H1 (cell line): ENCODE results near the gene TEAD4. TPM values are rescaled to one million over a fixed set of nuclear protein-coding genes. Genes with fewer than 3 reads are reported as not detected.

ENCODE experiments used
- CTCF ChIA-PET: fragments of 300-600 bp; sonication (Branson Sonifier 250); formaldehyde crosslinking; loops from one replicate; lab custom pipeline; 2021; ENCODE audit not compliant: partially characterized antibody; lab: Charles Lee
- POLR2A ChIA-PET: fragments of 300-600 bp; sonication (Branson Sonifier 250); formaldehyde crosslinking; loops from one replicate; lab custom pipeline; 2021; ENCODE audit warnings: inconsistent platforms; ENCODE audit not compliant: partially characterized antibody; lab: Charles Lee
- DNase-seq, 2 experiments: peaks; one replicate each; pipeline versions ENCODE4 v3.0.0 to v3.0.0-alpha.2; 2010 to 2022; ENCODE audit warnings: low spot score in 2 of 2, low read depth in 1 of 2, mixed read lengths in 1 of 2
- FAIRE-seq: peaks from 2 replicates; lab custom pipeline; 2011; peaks lifted over from hg19 to GRCh38; lab: Jason Lieb, UNC
- H2AFZ ChIP-seq: 2 replicates; pipeline ENCODE4 v1.8.1; 2012; ENCODE audit warnings: low read length, inconsistent platforms
- H2AK5ac ChIP-seq: 2 replicates; pipeline ENCODE4 v1.6.1; 2013; ENCODE audit warnings: low read depth, low read length
- H2BK120ac ChIP-seq: replicated peaks from 2 replicates; pipeline ENCODE3; 2013; ENCODE audit warnings: low read depth, low read length, inconsistent platforms
- H2BK12ac ChIP-seq: 2 replicates; pipeline ENCODE4 v1.6.1; 2013; ENCODE audit warnings: low read depth, low read length
- H2BK15ac ChIP-seq: 2 replicates; pipeline ENCODE4 v1.6.1; 2013; ENCODE audit warnings: low read length
- H2BK20ac ChIP-seq: 2 replicates; pipeline ENCODE4 v1.6.1; 2013; ENCODE audit warnings: low read length
- H2BK5ac ChIP-seq: 2 replicates; pipeline ENCODE4 v1.6.1; 2013; ENCODE audit warnings: low read depth, low read length
- H3K14ac ChIP-seq: 2 replicates; pipeline ENCODE4 v1.6.1; 2013; ENCODE audit warnings: inconsistent platforms; ENCODE audit not compliant: insufficient read length
- H3K18ac ChIP-seq: 2 replicates; pipeline ENCODE4 v1.6.1; 2013; ENCODE audit warnings: low read length; ENCODE audit errors: extremely low read depth
- H3K23ac ChIP-seq: 2 replicates; pipeline ENCODE4 v1.6.1; 2013; ENCODE audit warnings: inconsistent platforms; ENCODE audit not compliant: insufficient read length
- H3K23me2 ChIP-seq: 2 replicates; pipeline ENCODE4 v1.6.1; 2013; ENCODE audit warnings: low read depth, low read length
- H3K27ac ChIP-seq: 2 replicates; pipeline ENCODE4 v1.6.1; 2011; ENCODE audit warnings: low read depth, low read length, inconsistent platforms
- H3K27me3 ChIP-seq, 4 experiments: replicated peaks in 1 of 4; 1 replicate in 1 of 4; 2 replicates in 3 of 4; pipeline versions ENCODE4 v1.6.1 to v1.8.1; 2011 to 2013; ENCODE audit warnings: low read length in 3 of 4, mild to moderate bottlenecking in 3 of 4, inconsistent platforms in 2 of 4, mixed read lengths in 2 of 4, moderate library complexity in 1 of 4; ENCODE audit not compliant: control insufficient read depth in 3 of 4, insufficient read depth in 3 of 4; ENCODE audit errors: extremely low read depth in 1 of 4
- H3K36me3 ChIP-seq, 4 experiments: 2 replicates each; pipeline versions ENCODE4 v1.6.1 to v1.8.1; 2011 to 2013; ENCODE audit warnings: mild to moderate bottlenecking in 4 of 4, low read length in 3 of 4, moderate library complexity in 2 of 4, control low read depth in 1 of 4, inconsistent platforms in 1 of 4; ENCODE audit not compliant: insufficient read depth in 4 of 4, control insufficient read depth in 2 of 4
- H3K4ac ChIP-seq: replicated peaks from 2 replicates; pipeline ENCODE3; 2013; ENCODE audit warnings: low read length, low read depth, mixed read lengths, inconsistent platforms; ENCODE audit not compliant: insufficient read length
- H3K4me1 ChIP-seq, 4 experiments: replicated peaks in 1 of 4; 1 replicate in 1 of 4; 2 replicates in 3 of 4; pipeline versions ENCODE4 v1.6.1 to v1.8.1; 2011 to 2013; ENCODE audit warnings: low read length in 3 of 4, inconsistent platforms in 2 of 4, mixed read lengths in 1 of 4; ENCODE audit not compliant: insufficient read depth in 4 of 4, control insufficient read depth in 3 of 4
- H3K4me2 ChIP-seq, 2 experiments: 2 replicates each; pipeline versions ENCODE4 v1.6.1 to v1.8.1; 2011 to 2013; ENCODE audit warnings: low read depth in 2 of 2, low read length in 2 of 2, control low read depth in 1 of 2, inconsistent platforms in 1 of 2, mild to moderate bottlenecking in 1 of 2; ENCODE audit not compliant: insufficient read depth in 1 of 2
- H3K4me3 ChIP-seq, 4 experiments: fragments of 200-600, 300-600 bp in 1 of 4; sonication (generic), shearing (Covaris generic), sonication (Bioruptor Twin) in 1 of 4; 2 replicates each; pipeline versions ENCODE4 v1.5.1 to v1.8.1; 2011 to 2016; ENCODE audit warnings: low read length in 4 of 4, low read depth in 3 of 4, control low read depth in 2 of 4, inconsistent platforms in 2 of 4, mild to moderate bottlenecking in 2 of 4, mixed read lengths in 1 of 4, moderate library complexity in 1 of 4; ENCODE audit not compliant: insufficient read depth in 2 of 4; ENCODE audit errors: extremely low read depth in 1 of 4
- H3K56ac ChIP-seq: replicated peaks from 2 replicates; pipeline ENCODE3; 2013; ENCODE audit warnings: low read depth, mild to moderate bottlenecking, mixed read lengths, low read length, inconsistent platforms; ENCODE audit not compliant: insufficient read length
- H3K79me1 ChIP-seq: 2 replicates; pipeline ENCODE4 v1.6.1; 2013; ENCODE audit warnings: low read depth, low read length, control low read depth
- H3K79me2 ChIP-seq, 2 experiments: 2 replicates each; pipeline versions ENCODE4 v1.6.1 to v1.8.1; 2012 to 2013; ENCODE audit warnings: low read length in 2 of 2, mild to moderate bottlenecking in 2 of 2, inconsistent platforms in 1 of 2; ENCODE audit not compliant: insufficient read depth in 2 of 2, control insufficient read depth in 1 of 2
- H3K9ac ChIP-seq, 4 experiments: replicated peaks in 1 of 4; 1 replicate in 1 of 4; 2 replicates in 3 of 4; pipeline versions ENCODE4 v1.6.1 to v1.8.1; 2011 to 2013; ENCODE audit warnings: low read depth in 3 of 4, low read length in 3 of 4, control low read depth in 2 of 4, mild to moderate bottlenecking in 2 of 4, moderate library complexity in 2 of 4, inconsistent platforms in 1 of 4; ENCODE audit errors: extremely low read depth in 1 of 4
- H3K9me3 ChIP-seq, 2 experiments: 2 replicates each; pipeline versions ENCODE4 v1.6.1 to v1.8.1; 2012 to 2013; ENCODE audit warnings: mild to moderate bottlenecking in 2 of 2, moderate library complexity in 2 of 2, control low read depth in 1 of 2, inconsistent platforms in 1 of 2, low read depth in 1 of 2, low read length in 1 of 2, mixed read lengths in 1 of 2; ENCODE audit not compliant: insufficient read depth in 2 of 2
- H4K20me1 ChIP-seq, 2 experiments: replicated peaks in 1 of 2; 2 replicates each; pipeline versions ENCODE3 to v1.8.1; 2011 to 2013; ENCODE audit warnings: inconsistent platforms in 2 of 2, low read length in 2 of 2, mild to moderate bottlenecking in 1 of 2; ENCODE audit not compliant: insufficient read depth in 2 of 2, control insufficient read depth in 1 of 2
- H4K5ac ChIP-seq: 2 replicates; pipeline ENCODE4 v1.6.1; 2013; ENCODE audit warnings: low read length, low read depth, mixed read lengths, inconsistent platforms; ENCODE audit not compliant: insufficient read length
- H4K8ac ChIP-seq: 2 replicates; pipeline ENCODE4 v1.8.0; 2013; ENCODE audit warnings: mild to moderate bottlenecking, moderate library complexity, low read length, inconsistent platforms; ENCODE audit not compliant: insufficient read depth; ENCODE audit errors: extremely low read depth
- H4K91ac ChIP-seq: replicated peaks from 2 replicates; pipeline ENCODE3; 2013; ENCODE audit warnings: low read length, mixed read lengths, inconsistent platforms; ENCODE audit not compliant: insufficient read length
- BACH1 ChIP-seq: IDR thresholded peaks from 2 replicates; pipeline ENCODE4 v1.6.1; 2012; ENCODE audit warnings: low read length, improper control_type of control experiment
- CBX8 ChIP-seq: fragments of 300-800, 300-1000 bp; sonication (generic); IDR thresholded peaks from 2 replicates; pipeline ENCODE4 v1.7.1; 2016; ENCODE audit warnings: low read depth, low read length, borderline replicate concordance
- CTBP2 ChIP-seq: IDR thresholded peaks from 2 replicates; pipeline ENCODE4 v1.7.0; 2011; ENCODE audit warnings: borderline replicate concordance, mild to moderate bottlenecking, moderate library complexity, mixed read lengths, low read length; ENCODE audit not compliant: insufficient read depth, insufficient read length
- EGR1 ChIP-seq: IDR thresholded peaks from 2 replicates; pipeline ENCODE4 v1.6.1; 2011; ENCODE audit warnings: low read depth, low read length, borderline replicate concordance
- FOSL1 ChIP-seq: IDR thresholded peaks from 2 replicates; pipeline ENCODE4 v1.6.1; 2011; ENCODE audit warnings: mild to moderate bottlenecking, low read depth, low read length, moderate library complexity; ENCODE audit not compliant: insufficient read depth
- GTF2F1 ChIP-seq: IDR thresholded peaks from 2 replicates; pipeline ENCODE4 v1.6.1; 2012; ENCODE audit warnings: low read depth, low read length, improper control_type of control experiment, borderline replicate concordance
- JUN ChIP-seq: IDR thresholded peaks from 2 replicates; pipeline ENCODE4 v1.6.1; 2011; ENCODE audit warnings: low read depth, mild to moderate bottlenecking, improper control_type of control experiment, low read length
- JUND ChIP-seq: IDR thresholded peaks from 2 replicates; pipeline ENCODE4 v1.6.1; 2011; ENCODE audit warnings: mild to moderate bottlenecking, improper control_type of control experiment, low read length
- POLR2A ChIP-seq, 2 experiments: IDR thresholded peaks; 1 replicate in 1 of 2; 2 replicates in 1 of 2; pipeline ENCODE4 v1.6.1; 2011; ENCODE audit warnings: low read depth in 2 of 2, low read length in 2 of 2, mild to moderate bottlenecking in 2 of 2; ENCODE audit errors: control extremely low read depth in 1 of 2
- RAD21 ChIP-seq, 2 experiments: IDR thresholded peaks in 1 of 2; conservative IDR thresholded peaks in 1 of 2; 2 replicates each; pipeline ENCODE4 v1.6.1; 2011; ENCODE audit warnings: low read depth in 2 of 2, low read length in 2 of 2, improper control_type of control experiment in 1 of 2, inconsistent platforms in 1 of 2, mild to moderate bottlenecking in 1 of 2, moderate library complexity in 1 of 2
- RBBP5 ChIP-seq: IDR thresholded peaks from 2 replicates; pipeline ENCODE4 v1.7.1; 2012; ENCODE audit warnings: low read depth, mild to moderate bottlenecking, inconsistent platforms, low read length, moderate library complexity, borderline replicate concordance
- SIN3A ChIP-seq, 2 experiments: IDR thresholded peaks in 1 of 2; conservative IDR thresholded peaks in 1 of 2; 2 replicates each; pipeline ENCODE4 v1.6.1; 2011 to 2012; ENCODE audit warnings: low read length in 2 of 2, improper control_type of control experiment in 1 of 2, low read depth in 1 of 2, mild to moderate bottlenecking in 1 of 2
- TCF12 ChIP-seq: IDR thresholded peaks from 2 replicates; pipeline ENCODE4 v1.6.1; 2011; ENCODE audit warnings: low read depth, mild to moderate bottlenecking, low read length
- YY1 ChIP-seq: IDR thresholded peaks from 2 replicates; pipeline ENCODE4 v1.6.1; 2011; ENCODE audit warnings: low read depth, mild to moderate bottlenecking, low read length
- WGBS, 2 experiments: shearing (Covaris generic) in 1 of 2; methylation state at CpG; one replicate each; pipeline versions ENCODE4 v1.1.6 to v1.1.7; 2013 to 2015; ENCODE audit warnings: low lambda C conversion rate in 2 of 2, mixed read lengths in 2 of 2, inconsistent platforms in 1 of 2, low coverage in 1 of 2, missing lambda C conversion rate in 1 of 2; ENCODE audit not compliant: insufficient replicate concordance in 2 of 2, insufficient coverage in 1 of 2, insufficient read length in 1 of 2; ENCODE audit errors: extremely low coverage in 1 of 2, missing lambda C conversion rate in 1 of 2; 5-methylcytosine and 5-hydroxymethylcytosine counted together
- polyA plus RNA-seq, 7 experiments: library from polyadenylated mRNA; depleted of rRNA in 3 of 7; stranded (reverse) in 5 of 7; unstranded in 2 of 7; fragments of >200 nt in 5 of 7; fragments of 200-250 nt in 2 of 7; gene quantifications; 1 replicate in 5 of 7; 2 replicates in 1 of 7; 4 replicates in 1 of 7; pipeline versions ENCODE4 v1.2.1 to v1.2.3, GENCODE V29; 2011 to 2013; ENCODE audit warnings: missing spikeins in 2 of 7, mixed read lengths in 2 of 7
- total RNA-seq: library from RNA; stranded (reverse); fragmentation: NEBNext Ultra II Directional; extraction: Animal tissue kit (Norgen Biotek cat#: 25700); gene quantifications from 2 replicates; pipeline ENCODE4 v1.2.1, GENCODE V29; 2021

TEAD4 gene
- total and polyA plus RNA-seq, 2 of the 8 experiments (the other 6 are each of a cell fraction or from before 2014, with no cell fraction given) = 56.7 to 116 TPM

DNA sequence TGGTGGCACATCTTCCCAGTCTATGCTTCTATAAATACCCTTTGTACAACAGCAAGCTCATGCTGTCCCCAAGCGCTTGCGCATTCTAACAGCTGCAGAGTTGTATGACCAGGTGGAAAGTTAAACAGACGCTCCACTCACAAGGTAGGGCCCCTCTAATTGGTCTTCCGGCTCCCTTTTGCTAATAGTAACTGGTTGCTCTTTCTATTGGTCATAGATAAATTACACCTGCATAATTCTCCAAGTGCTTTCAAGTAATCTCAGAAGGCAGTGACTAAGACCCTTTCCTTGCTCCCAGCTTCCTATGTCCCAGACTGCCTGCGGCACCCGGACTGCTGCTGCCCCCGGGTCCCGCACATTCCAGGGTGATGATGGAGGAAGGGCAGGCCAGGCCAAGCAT lies 111.9 kb downstream of the TEAD4 start:
- H3K14ac ChIP-seq = no peak overlapping the region
- H3K27me3 ChIP-seq = peaks cover 0 to 3% (median 2%) of the 10 kb centered on the region in 4 experiments; a peak in 3 of 7 replicates
- no peak overlapping the region for H3K4me2 ChIP-seq
- H3K4ac ChIP-seq = no peak overlapping the region
- H3K79me1 ChIP-seq = no peaks in the 10 kb centered on the region; the same call in 1 of the 2 replicates
- H2BK5ac ChIP-seq = no peak overlapping the region
- no peak overlapping the region for H3K4me3 ChIP-seq
- no peaks in the 10 kb centered on the region for H4K20me1 ChIP-seq
- FAIRE-seq (no peak), DNase-seq (no peak)
- H2BK15ac ChIP-seq = no peak overlapping the region
- H3K23me2 ChIP-seq = no peaks in the 10 kb centered on the region
- ChIA-PET POLR2A (interaction anchor here (1.4 to 1.6 kb wide), 2 partner anchors 37 to 261 kb away, joined by 3 read pairs; no protein-coding TSS in a partner anchor), CTCF (interaction anchor here (0.6 to 6.3 kb wide), 16 partner anchors 9 to 258 kb away, joined by 3 to 43 read pairs (median 3); partner anchors contain the start of gene ITFG2)
- H3K27ac ChIP-seq = no peak overlapping the region
- H2AK5ac ChIP-seq = no peak overlapping the region
- H3K56ac ChIP-seq = no peak overlapping the region
- no peak overlapping the region for H2BK20ac ChIP-seq
- H4K8ac ChIP-seq = no peak overlapping the region
- H4K91ac ChIP-seq = no peak overlapping the region
- peaks cover 0 to 3% (median 0%) of the 10 kb centered on the region in 4 experiments; a peak in 1 of 7 replicates for H3K4me1 ChIP-seq
- no peak overlapping the region for H3K23ac ChIP-seq
- no peak overlapping the region for H4K5ac ChIP-seq
- H2BK120ac ChIP-seq = no peak overlapping the region
- no peak overlapping the region for H2AFZ ChIP-seq
- H3K9ac ChIP-seq = no peak overlapping the region
- H3K9me3 ChIP-seq = no peaks in the 10 kb centered on the region
- 94% methylated on average over 8 of the region's 8 CpGs; no CpG with 5 or more reads in 1 of the 2 experiments for WGBS, 2 experiments
- no peaks in the 10 kb centered on the region for H3K79me2 ChIP-seq
- H2BK12ac ChIP-seq = no peak overlapping the region
- H3K36me3 ChIP-seq = no peaks in the 10 kb centered on the region
- no peak overlapping the region for H3K18ac ChIP-seq
- TF ChIP-seq TCF12 = no peak
- TF ChIP-seq YY1 = no peak
- no peak for TF ChIP-seq FOSL1
- no peak for TF ChIP-seq RAD21 (IDR thresholded peaks at IDR 0.05 in 1 of 2, conservative IDR thresholded peaks at IDR 0.05 in 1 of 2; ENCODE audit: low read depth in 2 of 2, low read length in 2 of 2)
- TF ChIP-seq GTF2F1 = no peak
- TF ChIP-seq RBBP5 = no peak
- TF ChIP-seq POLR2A (IDR thresholded peaks at IDR 0.05; ENCODE audit: control extremely low read depth in 1 of 2, low read depth in 2 of 2, low read length in 2 of 2) = no peak
- TF ChIP-seq JUND = no peak
- no peak for TF ChIP-seq CTBP2
- no peak for TF ChIP-seq EGR1
- TF ChIP-seq BACH1 = no peak
- TF ChIP-seq JUN = no peak
- no peak for TF ChIP-seq CBX8
- TF ChIP-seq SIN3A (conservative IDR thresholded peaks at IDR 0.05 in 1 of 2, IDR thresholded peaks at IDR 0.05 in 1 of 2; ENCODE audit: low read depth in 1 of 2, low read length in 2 of 2) = no peak
